Endothelial cell of umbilical vein (primary cell): ENCODE data around the gene COL5A1. TPM values are rescaled to one million over a fixed set of nuclear protein-coding genes. Genes with fewer than 3 reads are reported as not detected.

Source experiments
- BruUV-seq: library from RNA; stranded (reverse); fragments of 400-500 nt; replicated peaks from 2 replicates; lab custom pipeline; 2021; lab: Mats Ljungman, UMichigan
- CTCF ChIA-PET: fragments of 300-600, 350-600 bp; sonication (Branson Sonifier 250); formaldehyde crosslinking; loops from one replicate; lab custom pipeline; 2021; ENCODE audit warnings: antibody characterized with exemption, inconsistent platforms; lab: Charles Lee
- POLR2A ChIA-PET: fragments of 300-600, 350-600 bp; sonication (Branson Sonifier 250); formaldehyde crosslinking; loops from one replicate; lab custom pipeline; 2021; ENCODE audit warnings: antibody characterized with exemption, inconsistent platforms; lab: Charles Lee
- DNase-seq: peaks from one replicate; pipeline ENCODE4 v3.0.0-alpha.2; 2011; ENCODE audit warnings: low read depth, low spot score
- FAIRE-seq: peaks from 2 replicates; lab custom pipeline; 2011; peaks lifted over from hg19 to GRCh38; lab: Jason Lieb, UNC
- H2AFZ ChIP-seq: 2 replicates; pipeline ENCODE4 v1.6.0; 2012; ENCODE audit warnings: low read depth, low read length, control low read depth, inconsistent platforms
- H3K27ac ChIP-seq: 2 replicates; pipeline ENCODE4 v1.5.1; 2011; ENCODE audit warnings: low read depth, mild to moderate bottlenecking, control low read depth, low read length, moderate library complexity; ENCODE audit not compliant: insufficient read depth
- H3K27me3 ChIP-seq, 2 experiments: 2 replicates each; pipeline versions ENCODE4 v1.6.0 to v1.6.1; 2011; ENCODE audit warnings: low read length in 2 of 2, mixed read lengths in 1 of 2; ENCODE audit not compliant: control insufficient read depth in 2 of 2, insufficient read depth in 2 of 2
- H3K36me3 ChIP-seq, 2 experiments: 2 replicates in 1 of 2; 3 replicates in 1 of 2; pipeline ENCODE4 v1.5.1; 2011; ENCODE audit warnings: low read length in 2 of 2, mild to moderate bottlenecking in 1 of 2, moderate library complexity in 1 of 2; ENCODE audit not compliant: control insufficient read depth in 2 of 2, insufficient read depth in 2 of 2; ENCODE audit errors: extremely low read depth in 1 of 2
- H3K4me1 ChIP-seq: 3 replicates; pipeline ENCODE4 v1.5.1; 2011; ENCODE audit warnings: mild to moderate bottlenecking, low read length; ENCODE audit not compliant: control insufficient read depth, insufficient read depth; ENCODE audit errors: extremely low read depth
- H3K4me2 ChIP-seq: 2 replicates; pipeline ENCODE4 v1.6.1; 2011; ENCODE audit warnings: low read length, control low read depth, mixed read lengths; ENCODE audit not compliant: insufficient read depth
- H3K4me3 ChIP-seq, 3 experiments: fragments of 200-600 bp in 1 of 3; sonication (generic), shearing (Covaris generic) in 1 of 3; replicated peaks in 1 of 3; 2 replicates each; pipeline ENCODE4 v1.5.1; 2011 to 2016; ENCODE audit warnings: control low read depth in 3 of 3, low read length in 3 of 3, mild to moderate bottlenecking in 2 of 3, inconsistent platforms in 1 of 3, low read depth in 1 of 3, moderate library complexity in 1 of 3; ENCODE audit not compliant: insufficient read depth in 1 of 3
- H3K79me2 ChIP-seq: 2 replicates; pipeline ENCODE4 v1.6.0; 2012; ENCODE audit warnings: low read length, inconsistent platforms; ENCODE audit not compliant: control insufficient read depth, insufficient read depth
- H3K9ac ChIP-seq: replicated peaks from 2 replicates; pipeline ENCODE3; 2011; ENCODE audit warnings: low read length, control low read depth; ENCODE audit not compliant: insufficient read depth; ENCODE audit errors: extremely low read depth
- H3K9me1 ChIP-seq: replicated peaks from 3 replicates; pipeline ENCODE4 v1.6.0; 2011; ENCODE audit warnings: mild to moderate bottlenecking, low read length; ENCODE audit not compliant: control insufficient read depth, insufficient read depth; ENCODE audit errors: extremely low read depth
- H3K9me3 ChIP-seq: replicated peaks from 2 replicates; pipeline ENCODE4 v1.5.1; 2012; ENCODE audit warnings: low read length, inconsistent platforms; ENCODE audit not compliant: control insufficient read depth, insufficient read depth
- H4K20me1 ChIP-seq: replicated peaks from 2 replicates; pipeline ENCODE3; 2011; ENCODE audit warnings: mild to moderate bottlenecking, low read length; ENCODE audit not compliant: control insufficient read depth, insufficient read depth; ENCODE audit errors: extremely low read depth
- CTCF ChIP-seq, 2 donors: IDR thresholded peaks; 1 replicate in 1 of 2; 2 replicates in 1 of 2; pipeline ENCODE4 v1.5.1; 2011; ENCODE audit warnings: low read length in 2 of 2, mild to moderate bottlenecking in 2 of 2, moderate library complexity in 2 of 2, control low read depth in 1 of 2, inconsistent platforms in 1 of 2, low read depth in 1 of 2; ENCODE audit not compliant: insufficient read depth in 1 of 2; ENCODE audit errors: extremely low read depth in 1 of 2
- EZH2 ChIP-seq: IDR thresholded peaks from 2 replicates; pipeline ENCODE4 v1.6.1; 2012; ENCODE audit warnings: borderline replicate concordance, low read depth, mild to moderate bottlenecking, moderate library complexity, low read length, inconsistent platforms; ENCODE audit not compliant: severe bottlenecking
- FOS ChIP-seq: IDR thresholded peaks from 2 replicates; pipeline ENCODE4 v1.6.1; 2011; ENCODE audit warnings: mild to moderate bottlenecking, low read length, moderate library complexity, borderline replicate concordance; ENCODE audit not compliant: insufficient read depth
- GATA2 ChIP-seq: IDR thresholded peaks from 2 replicates; pipeline ENCODE4 v1.7.0; 2011; ENCODE audit warnings: low read depth, mild to moderate bottlenecking, moderate library complexity, mixed read lengths, low read length; ENCODE audit not compliant: insufficient read length, insufficient read depth
- JUN ChIP-seq: IDR thresholded peaks from 2 replicates; pipeline ENCODE4 v1.6.1; 2011; ENCODE audit warnings: borderline replicate concordance, low read depth; ENCODE audit not compliant: insufficient read length, insufficient read depth
- MAX ChIP-seq: IDR thresholded peaks from 2 replicates; pipeline ENCODE4 v1.6.1; 2011; ENCODE audit not compliant: insufficient read depth, insufficient read length
- MYC ChIP-seq: IDR thresholded peaks from one replicate; pipeline ENCODE4 v1.6.1; 2011; ENCODE audit warnings: mild to moderate bottlenecking, low read depth, low read length
- POLR2A ChIP-seq: IDR thresholded peaks from 2 replicates; pipeline ENCODE4 v1.6.1; 2012; ENCODE audit warnings: low read depth, mild to moderate bottlenecking, control low read depth, low read length
- POLR2AphosphoS5 ChIP-seq: IDR thresholded peaks from 2 replicates; pipeline ENCODE4 v1.6.1; 2012; ENCODE audit warnings: low read depth, mild to moderate bottlenecking, control low read depth, low read length, moderate library complexity; ENCODE audit not compliant: insufficient read depth
- dilution Hi-C: fragments of 300-500 bp; cut with MboI; formaldehyde crosslinking; loops from one replicate; pipeline ENCODE4 v1.15.0; 2019; ENCODE audit warnings: low sequenced_read_pairs; ENCODE audit not compliant: extremely low pct_ligation_motif_present
- intact Hi-C: fragments of 100-400 bp; cut with micrococcal nuclease; formaldehyde crosslinking; loops from one replicate; pipeline ENCODE4 v1.10.0; 2022
- polyA plus RNA-seq, 4 experiments: library from polyadenylated mRNA; depleted of rRNA in 3 of 4; stranded (reverse) in 3 of 4; unstranded in 1 of 4; fragments of >200 nt; gene quantifications; 2 replicates each; pipeline versions ENCODE4 v1.2.1 to v1.2.3, GENCODE V29; 2011 to 2012; ENCODE audit warnings: missing spikeins in 1 of 4
- total RNA-seq: library from RNA; stranded (reverse); gene quantifications from 2 replicates; pipeline ENCODE4 v1.2.3, GENCODE V29; 2021

COL5A1 gene
- total and polyA plus RNA-seq, 2 donors (not counting 3 experiments of a cell fraction or from before 2014, with no cell fraction given) = 97.4 to 175 TPM

- FAIRE-seq (no peak), DNase-seq (no peak)
- Histone ChIP-seq H3K4me1 (no peaks in the 10 kb centered on the region), H3K9ac (no peak overlapping the region), H3K4me2 (no peak overlapping the region), H3K9me1 (no peaks in the 10 kb centered on the region), H4K20me1 (no peaks in the 10 kb centered on the region), H2AFZ (no peak overlapping the region), H3K79me2 (no peaks in the 10 kb centered on the region), H3K9me3 (no peaks in the 10 kb centered on the region), H3K36me3 (no peaks in the 10 kb centered on the region), H3K27me3 (peaks cover 0 to 2% of the 10 kb centered on the region in 2 experiments), H3K4me3 (no peak overlapping the region), H3K27ac (no peak overlapping the region)
- intact Hi-C loops (no loop called here), dilution Hi-C loops (no loop called here)
- POLR2A ChIA-PET = no interaction called here
- no TSS peak for BruUV-seq
- CTCF ChIA-PET = no interaction called here
- no peak for TF ChIP-seq CTCF (IDR thresholded peaks at IDR 0.05; ENCODE audit: extremely low read depth in 1 of 2, insufficient read depth in 1 of 2, low read depth in 1 of 2, low read length in 2 of 2)
- TF ChIP-seq GATA2 = no peak
- no peak for TF ChIP-seq FOS
- no peak for TF ChIP-seq MYC
- TF ChIP-seq POLR2A = no peak
- no peak for TF ChIP-seq MAX
- no peak for TF ChIP-seq EZH2
- TF ChIP-seq POLR2AphosphoS5 = no peak
- no peak for TF ChIP-seq JUN
These were observed 243.5 kb downstream of the COL5A1 start for GRCh38 chr9:134885001-134885678.
